ENCODE results near the gene CYP4F22.

The CYP4F22 gene

GRCh38 chr19:15577184-15577771 lies 69.0 kb downstream of the CYP4F22 start:
- DNase-seq (ENCODE audit: low read depth), result no peak
- no peak for TF ChIP-seq CTCF (IDR thresholded peaks at IDR 0.05; ENCODE audit: low read depth, low read length, missing control alignments)
- H3K4me3 ChIP-seq (ENCODE audit: low read depth, low read length), result no peak overlapping the region
- in situ Hi-C loops (cut with HindIII; ENCODE audit: low sequenced_read_pairs), result no loop called here

GRCh38 chr19:15583346-15583745 lies 75.0 kb downstream of the CYP4F22 start:
- in situ Hi-C loops (cut with HindIII; ENCODE audit: low sequenced_read_pairs), result no loop called here
- no peak for TF ChIP-seq CTCF (IDR thresholded peaks at IDR 0.05; ENCODE audit: low read depth, low read length, missing control alignments)
- no peak for DNase-seq (ENCODE audit: low read depth)
- no peak overlapping the region for H3K4me3 ChIP-seq (ENCODE audit: low read depth, low read length)

- no peak for TF ChIP-seq CTCF (IDR thresholded peaks at IDR 0.05; ENCODE audit: low read depth, low read length, missing control alignments)
- DNase-seq (ENCODE audit: low read depth), result no peak
- in situ Hi-C loops (cut with HindIII; ENCODE audit: low sequenced_read_pairs), result no loop called here
- H3K4me3 ChIP-seq (ENCODE audit: low read depth, low read length), result no peak overlapping the region
These were observed 75.8 kb downstream of the CYP4F22 start for GRCh38 chr19:15584095-15584494.

GRCh38 chr19:15584541-15585115 lies 76.3 kb downstream of the CYP4F22 start:
- in situ Hi-C loops (cut with HindIII; ENCODE audit: low sequenced_read_pairs), result no loop called here
- peak; percentile 8 for DNase-seq (ENCODE audit: low read depth)
- TF ChIP-seq CTCF (IDR thresholded peaks at IDR 0.05; ENCODE audit: low read depth, low read length, missing control alignments), result peak; percentile 81
- no peak overlapping the region for H3K4me3 ChIP-seq (ENCODE audit: low read depth, low read length)

- no peak for DNase-seq (ENCODE audit: low read depth)
- H3K4me3 ChIP-seq (ENCODE audit: low read depth, low read length), result no peak overlapping the region
- TF ChIP-seq CTCF (IDR thresholded peaks at IDR 0.05; ENCODE audit: low read depth, low read length, missing control alignments), result no peak
- in situ Hi-C loops (cut with HindIII; ENCODE audit: low sequenced_read_pairs), result no loop called here
These were observed 79.3 kb downstream of the CYP4F22 start for GRCh38 chr19:15587663-15588062.

- no peak for TF ChIP-seq CTCF (IDR thresholded peaks at IDR 0.05; ENCODE audit: low read depth, low read length, missing control alignments)
- no peak overlapping the region for H3K4me3 ChIP-seq (ENCODE audit: low read depth, low read length)
- no peak for DNase-seq (ENCODE audit: low read depth)
- in situ Hi-C loops (cut with HindIII; ENCODE audit: low sequenced_read_pairs), result no loop called here
These were observed 79.9 kb downstream of the CYP4F22 start for GRCh38 chr19:15588265-15588664.
